Sigmoid colon (tissue), 7 donors: Measurements from ENCODE around the gene ESYT2. TPM values are rescaled to one million over a fixed set of nuclear protein-coding genes. Genes with fewer than 3 reads are reported as not detected.

ENCODE experiments used
- DNase-seq: peaks from one replicate; pipeline ENCODE4 v3.0.0-alpha.2; 2019
- H3K27ac ChIP-seq, 4 donors: fragments of 200-600 bp; sonication (generic); one replicate each; pipeline ENCODE4 v1.5.1; 2016 to 2019; ENCODE audit warnings: mild to moderate bottlenecking in 1 of 4
- H3K27me3 ChIP-seq, 3 donors: fragments of 200-600 bp; sonication (generic); one replicate each; pipeline ENCODE4 v1.5.1; 2019; ENCODE audit warnings: mild to moderate bottlenecking in 1 of 3
- H3K36me3 ChIP-seq, 4 donors: fragments of 200-600 bp; sonication (generic); one replicate each; pipeline ENCODE4 v1.5.1; 2016 to 2019
- H3K4me1 ChIP-seq, 4 donors: fragments of 200-600 bp; sonication (generic); one replicate each; pipeline ENCODE4 v1.5.1; 2017 to 2019
- H3K4me3 ChIP-seq, 4 donors: fragments of 200-600 bp; sonication (generic); one replicate each; pipeline ENCODE4 v1.5.1; 2017 to 2019; ENCODE audit warnings: mild to moderate bottlenecking in 2 of 4, moderate library complexity in 1 of 4
- H3K9me3 ChIP-seq, 4 donors: fragments of 200-600 bp in 3 of 4; sonication (generic) in 3 of 4; one replicate each; pipeline versions ENCODE4 v1.5.1 to v1.6.1; 2013 to 2019
- CTCF ChIP-seq, 4 experiments: fragments of 450-650 bp in 3 of 4; fragments of 200-600 bp in 1 of 4; IDR thresholded peaks; one replicate each; pipeline ENCODE4 v1.5.1; 2016 to 2019; ENCODE audit warnings: antibody characterized with exemption in 4 of 4, mild to moderate bottlenecking in 3 of 4, moderate library complexity in 2 of 4
- EP300 ChIP-seq, 4 donors: sonication (generic); formaldehyde crosslinking; IDR thresholded peaks; one replicate each; pipeline ENCODE4 v1.6.1; 2017; ENCODE audit warnings: antibody characterized with exemption in 4 of 4
- POLR2A ChIP-seq, 2 donors: fragments of 450-650 bp; IDR thresholded peaks; one replicate each; pipeline ENCODE4 v1.6.1; 2016; ENCODE audit warnings: antibody characterized with exemption in 2 of 2, mild to moderate bottlenecking in 2 of 2, moderate library complexity in 2 of 2
- POLR2AphosphoS5 ChIP-seq, 4 donors: sonication (generic); formaldehyde crosslinking; IDR thresholded peaks; one replicate each; pipeline ENCODE4 v1.6.1; 2017; ENCODE audit warnings: antibody characterized with exemption in 4 of 4
- WGBS, 2 donors: extraction: QIAGEN DNeasy Blood & Tissue Kit; methylation state at CpG; one replicate each; pipeline ENCODE4 v1.1.7; 2013; 5-methylcytosine and 5-hydroxymethylcytosine counted together
- intact Hi-C: fragments of 100-400 bp; cut with DNase I; formaldehyde crosslinking; loops from one replicate; pipeline ENCODE4 v1.15.1; 2023
- polyA plus RNA-seq, 3 donors: library from polyadenylated mRNA; stranded (reverse); fragments of 200-250 nt; gene quantifications; one replicate each; pipeline ENCODE4 v1.2.3, GENCODE V29; 2013
- total RNA-seq, 4 donors: library from RNA; depleted of rRNA; stranded (reverse); fragments of >200 nt; gene quantifications; one replicate each; pipeline ENCODE4 v1.1.0, GENCODE V29; 2016
- donor health status: healthy with polysubstance abuse.
- donor health status: Bipolar disorder and iron deficiency.
- donor health status: healthy.

The ESYT2 gene
- total and polyA plus RNA-seq, 7 donors: 6.9 to 127 (median 105) TPM

GRCh38 chr7:158732494-158733219 lies 96.7 kb downstream of the ESYT2 start:
- Histone ChIP-seq H3K4me3 (no peak overlapping the region), H3K9me3 (no peaks in the 10 kb centered on the region), H3K4me1 (no peaks in the 10 kb centered on the region), H3K27me3 (no peaks in the 10 kb centered on the region), H3K27ac (peak overlapping the region; percentile 40 to 69 (median 46)), H3K36me3 (peaks cover 19 to 81% (median 26%) of the 10 kb centered on the region in 4 donors)
- 88 to 93% methylated on average over 10 of the region's 10 CpGs for WGBS, 2 donors
- DNase-seq: no peak
- no peak for TF ChIP-seq CTCF (IDR thresholded peaks at IDR 0.05)
- no peak for TF ChIP-seq EP300 (IDR thresholded peaks at IDR 0.05)
- TF ChIP-seq POLR2AphosphoS5 (IDR thresholded peaks at IDR 0.05): no peak
- no peak for TF ChIP-seq POLR2A (IDR thresholded peaks at IDR 0.05)
- intact Hi-C loops: no loop called here

GRCh38 chr7:158731761-158732160 lies 97.5 kb downstream of the ESYT2 start:
- H3K4me3 ChIP-seq: no peak overlapping the region
- H3K36me3 ChIP-seq: peaks cover 13 to 72% (median 17%) of the 10 kb centered on the region in 4 donors
- peak overlapping the region in 3 of 4 donors; percentile 14 to 69 (median 44) for H3K27ac ChIP-seq
- intact Hi-C loops: no loop called here
- TF ChIP-seq CTCF (IDR thresholded peaks at IDR 0.05) (no peak), EP300 (IDR thresholded peaks at IDR 0.05) (no peak), POLR2AphosphoS5 (IDR thresholded peaks at IDR 0.05) (no peak), POLR2A (IDR thresholded peaks at IDR 0.05) (no peak)
- H3K27me3 ChIP-seq: no peaks in the 10 kb centered on the region
- no peak for DNase-seq
- 93 to 94% methylated on average over 6 of the region's 6 CpGs for WGBS, 2 donors
- H3K9me3 ChIP-seq: no peaks in the 10 kb centered on the region
- no peaks in the 10 kb centered on the region for H3K4me1 ChIP-seq

GRCh38 chr7:158730383-158731346 lies 98.6 kb downstream of the ESYT2 start:
- intact Hi-C loops: no loop called here
- 83 to 87% methylated on average over 23 of the region's 23 CpGs for WGBS, 2 donors

More at GRCh38 chr7:158730383-158731346, 98.6 kb downstream of the ESYT2 start:
- DNase-seq: no peak
- no peaks in the 10 kb centered on the region for H3K27me3 ChIP-seq
- H3K4me3 ChIP-seq: no peak overlapping the region
- no peaks in the 10 kb centered on the region for H3K9me3 ChIP-seq
- TF ChIP-seq CTCF (IDR thresholded peaks at IDR 0.05) (no peak), POLR2AphosphoS5 (IDR thresholded peaks at IDR 0.05) (no peak)
- peaks cover 12 to 61% (median 15%) of the 10 kb centered on the region in 4 donors for H3K36me3 ChIP-seq
- H3K27ac ChIP-seq: peak overlapping the region; percentile 24 to 69 (median 36)
- H3K4me1 ChIP-seq: no peaks in the 10 kb centered on the region
